Eye (tissue), 1 donor: Measurements from ENCODE around the gene B3GNT3.

Experiments used
- DNase-seq: peaks from one replicate; pipeline ENCODE4 v3.0.0-alpha.2; 2015

B3GNT3 gene

GRCh38 chr19:17836530-17836929, 41.6 kb downstream of the B3GNT3 start:
- no peak for DNase-seq

- no peak for DNase-seq
Measured at GRCh38 chr19:17837972-17838371, 43.0 kb downstream of the B3GNT3 start.

GRCh38 chr19:17840019-17840418, 45.1 kb downstream of the B3GNT3 start:
- no peak for DNase-seq

- DNase-seq: no peak
Measured at GRCh38 chr19:17841371-17841809, 46.5 kb downstream of the B3GNT3 start.

GRCh38 chr19:17841810-17842662, 47.1 kb downstream of the B3GNT3 start:
- DNase-seq: peak; percentile 97

- DNase-seq: no peak
Measured at GRCh38 chr19:17842663-17843291, 47.8 kb downstream of the B3GNT3 start.

- DNase-seq: no peak
Measured at GRCh38 chr19:17843292-17843827, 48.4 kb downstream of the B3GNT3 start.

- DNase-seq: no peak
Measured at GRCh38 chr19:17843908-17844490, 49.1 kb downstream of the B3GNT3 start.

- no peak for DNase-seq
Measured at GRCh38 chr19:17846146-17846545, 51.2 kb downstream of the B3GNT3 start.

- peak; percentile 94 for DNase-seq
Measured at GRCh38 chr19:17847538-17848366, 52.8 kb downstream of the B3GNT3 start, which contains the start of gene JAK3. TSS of gene JAK3 (minus strand) at chr19:17847982. CDS start at chr19:17844417, 3,565 bp downstream.

- DNase-seq: no peak
Measured at GRCh38 chr19:17848595-17849292, 53.8 kb downstream of the B3GNT3 start.

- no peak for DNase-seq
Measured at GRCh38 chr19:17854061-17854460, 59.1 kb downstream of the B3GNT3 start.

- peak; percentile 93 for DNase-seq
Measured at GRCh38 chr19:17855280-17856152, 60.6 kb downstream of the B3GNT3 start.

- DNase-seq: peak; percentile 100
Measured at GRCh38 chr19:17859533-17860330, 64.8 kb downstream of the B3GNT3 start, which contains the start of gene RPL18A. TSS of gene RPL18A (plus strand) at chr19:17859910. CDS start at chr19:17859957, 47 bp downstream.

GRCh38 chr19:17860331-17860992, 65.5 kb downstream of the B3GNT3 start:
- DNase-seq: no peak

GRCh38 chr19:17860993-17861360, 66.0 kb downstream of the B3GNT3 start:
- DNase-seq: no peak

GRCh38 chr19:17861542-17862402, 66.8 kb downstream of the B3GNT3 start:
- DNase-seq: no peak
